ENCODE results near the gene NCBP3.
A peak's percentile ranks its signal among the peaks of the same experiment; 100 is the strongest.

The NCBP3 gene

DNA sequence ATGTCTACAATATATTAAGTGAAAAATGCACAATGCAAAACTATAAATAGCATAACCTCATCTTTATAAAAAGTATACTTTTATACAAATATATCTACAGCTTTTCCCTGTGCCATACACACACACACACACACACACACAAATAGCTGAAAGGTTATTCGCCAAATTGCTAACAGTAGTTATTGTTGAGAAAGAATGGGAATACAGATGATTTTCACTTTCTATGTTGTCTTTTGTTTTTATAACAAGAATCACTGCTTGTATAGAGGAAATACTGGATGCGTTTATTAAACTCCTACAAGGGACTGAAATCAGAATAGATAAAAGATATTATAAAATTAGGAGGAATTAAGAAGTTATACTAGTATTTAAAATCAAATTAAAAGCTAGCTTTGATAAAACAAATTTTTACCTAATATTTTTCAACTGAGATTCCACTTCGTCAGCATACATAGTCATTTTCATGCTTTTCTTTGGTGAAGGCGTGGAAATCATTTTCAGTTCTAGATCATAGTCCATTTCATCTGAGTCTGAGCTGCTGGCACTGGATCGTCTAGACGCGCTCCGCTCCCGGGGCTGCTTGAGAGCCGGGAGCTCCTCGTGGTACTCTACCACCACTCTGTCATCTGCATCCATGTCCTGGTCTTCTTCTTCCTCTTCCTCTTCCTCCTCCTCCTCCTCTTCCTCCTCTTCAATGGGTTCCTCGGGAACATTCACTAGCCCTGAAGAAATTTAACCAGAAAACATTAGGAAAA is 28.0 kb downstream of the NCBP3 start:
- no peak overlapping the region for H3K27ac Mint-ChIP-seq
- no peaks in the 10 kb centered on the region for H3K9me3 Mint-ChIP-seq
- TF ChIP-seq, protein P1, sequence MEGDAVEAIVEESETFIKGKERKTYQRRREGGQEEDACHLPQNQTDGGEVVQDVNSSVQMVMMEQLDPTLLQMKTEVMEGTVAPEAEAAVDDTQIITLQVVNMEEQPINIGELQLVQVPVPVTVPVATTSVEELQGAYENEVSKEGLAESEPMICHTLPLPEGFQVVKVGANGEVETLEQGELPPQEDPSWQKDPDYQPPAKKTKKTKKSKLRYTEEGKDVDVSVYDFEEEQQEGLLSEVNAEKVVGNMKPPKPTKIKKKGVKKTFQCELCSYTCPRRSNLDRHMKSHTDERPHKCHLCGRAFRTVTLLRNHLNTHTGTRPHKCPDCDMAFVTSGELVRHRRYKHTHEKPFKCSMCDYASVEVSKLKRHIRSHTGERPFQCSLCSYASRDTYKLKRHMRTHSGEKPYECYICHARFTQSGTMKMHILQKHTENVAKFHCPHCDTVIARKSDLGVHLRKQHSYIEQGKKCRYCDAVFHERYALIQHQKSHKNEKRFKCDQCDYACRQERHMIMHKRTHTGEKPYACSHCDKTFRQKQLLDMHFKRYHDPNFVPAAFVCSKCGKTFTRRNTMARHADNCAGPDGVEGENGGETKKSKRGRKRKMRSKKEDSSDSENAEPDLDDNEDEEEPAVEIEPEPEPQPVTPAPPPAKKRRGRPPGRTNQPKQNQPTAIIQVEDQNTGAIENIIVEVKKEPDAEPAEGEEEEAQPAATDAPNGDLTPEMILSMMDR (IDR thresholded peaks at IDR 0.05; ENCODE audit: unreplicated experiment in 3 of 3), result no peak
- no peaks in the 10 kb centered on the region for H3K27me3 Mint-ChIP-seq (ENCODE audit: low read depth)
- peaks cover 77% of the 10 kb centered on the region for H3K36me3 Mint-ChIP-seq (ENCODE audit: low read depth)
- H3K4me1 Mint-ChIP-seq, result peaks cover 7% of the 10 kb centered on the region
- H3K4me3 Mint-ChIP-seq, result no peak overlapping the region

GRCh38 chr17:3815925-3816324 is 30.1 kb downstream of the NCBP3 start:
- TF ChIP-seq, protein P1 (IDR thresholded peaks at IDR 0.05; ENCODE audit: unreplicated experiment in 3 of 3), result no peak
- peaks cover 76% of the 10 kb centered on the region for H3K36me3 Mint-ChIP-seq (ENCODE audit: low read depth)
- H3K27ac Mint-ChIP-seq, result no peak overlapping the region
- H3K9me3 Mint-ChIP-seq, result no peaks in the 10 kb centered on the region
- peaks cover 7% of the 10 kb centered on the region for H3K4me1 Mint-ChIP-seq
- H3K4me3 Mint-ChIP-seq, result no peak overlapping the region
- no peaks in the 10 kb centered on the region for H3K27me3 Mint-ChIP-seq (ENCODE audit: low read depth)

DNA sequence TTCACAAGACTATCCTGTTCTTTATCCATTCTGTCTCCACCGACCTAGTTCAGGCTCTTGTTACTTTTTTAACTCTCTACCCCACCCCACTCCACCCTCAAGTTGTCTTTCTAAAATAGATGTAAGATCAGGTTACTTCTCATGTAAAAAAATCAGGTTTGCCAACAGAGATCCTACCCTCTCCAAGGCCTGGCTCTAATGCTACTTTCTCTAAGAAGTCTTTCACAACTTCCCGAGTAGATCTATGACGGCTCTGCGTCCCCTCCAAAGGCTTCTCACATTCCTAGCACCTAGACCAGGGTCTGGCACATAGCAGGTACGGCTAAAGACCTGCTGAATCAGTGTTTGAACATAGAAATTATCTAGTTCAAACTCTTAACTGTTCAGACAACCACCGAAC is 30.9 kb downstream of the NCBP3 start:
- Mint-ChIP-seq H3K9me3 (no peaks in the 10 kb centered on the region), H3K4me1 (peaks cover 7% of the 10 kb centered on the region), H3K36me3 (ENCODE audit: low read depth) (peaks cover 74% of the 10 kb centered on the region), H3K27me3 (ENCODE audit: low read depth) (no peaks in the 10 kb centered on the region), H3K4me3 (peak overlapping the region in 1 of 3 experiments; percentile 26), H3K27ac (peak overlapping the region in 2 of 3 experiments; percentile 56 to 84)
- TF ChIP-seq, protein P1 (IDR thresholded peaks at IDR 0.05; ENCODE audit: unreplicated experiment in 3 of 3), result no peak

DNA sequence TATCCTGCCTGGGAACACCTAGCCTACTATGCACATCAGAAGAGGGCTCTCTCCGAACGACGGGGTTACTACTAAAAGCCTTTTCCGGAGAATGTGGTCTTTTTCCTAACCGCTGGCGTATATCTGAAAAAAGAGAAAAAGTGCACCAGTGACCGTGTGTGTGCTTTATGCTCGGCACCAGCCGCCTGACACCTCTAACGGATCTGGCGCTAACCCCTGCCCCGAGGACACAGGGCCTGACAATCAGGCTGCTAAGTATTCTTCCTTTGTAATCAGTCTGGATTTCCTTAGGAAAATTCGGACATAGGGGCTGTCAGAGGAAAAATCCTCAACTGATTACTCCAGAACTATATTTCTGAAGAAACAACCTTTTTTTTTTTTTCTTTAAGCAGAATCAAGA is 31.7 kb downstream of the NCBP3 start:
- no peaks in the 10 kb centered on the region for H3K27me3 Mint-ChIP-seq (ENCODE audit: low read depth)
- H3K36me3 Mint-ChIP-seq (ENCODE audit: low read depth), result peaks cover 75% of the 10 kb centered on the region
- peaks cover 7% of the 10 kb centered on the region for H3K4me1 Mint-ChIP-seq
- no peak overlapping the region for H3K27ac Mint-ChIP-seq
- TF ChIP-seq, protein P1 (IDR thresholded peaks at IDR 0.05; ENCODE audit: unreplicated experiment in 3 of 3), result no peak
- H3K4me3 Mint-ChIP-seq, result no peak overlapping the region
- no peaks in the 10 kb centered on the region for H3K9me3 Mint-ChIP-seq

DNA sequence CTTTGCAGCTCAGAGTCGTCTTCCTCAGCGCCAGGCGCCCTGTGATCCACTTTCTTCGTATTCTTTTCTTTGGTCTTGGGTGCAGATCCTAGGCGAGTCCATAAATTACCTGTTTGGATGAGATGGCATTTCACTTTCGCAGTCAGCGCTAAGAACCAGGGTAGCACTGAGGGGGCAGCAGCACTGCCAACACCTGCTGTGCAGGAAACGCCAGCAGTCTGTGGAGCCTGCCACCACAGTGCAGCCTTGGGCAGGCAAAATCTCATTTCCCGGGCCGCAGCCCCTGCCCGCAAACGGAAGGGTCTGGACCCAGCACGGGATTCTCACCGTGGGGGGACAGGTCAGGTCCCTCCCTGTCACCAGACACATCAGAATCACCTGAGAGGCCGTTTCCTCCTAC is 32.9 kb downstream of the NCBP3 start:
- TF ChIP-seq, protein P1 (IDR thresholded peaks at IDR 0.05; ENCODE audit: unreplicated experiment in 3 of 3), result no peak
- Mint-ChIP-seq H3K27ac (no peak overlapping the region), H3K9me3 (no peaks in the 10 kb centered on the region), H3K36me3 (ENCODE audit: low read depth) (peaks cover 71% of the 10 kb centered on the region), H3K27me3 (ENCODE audit: low read depth) (no peaks in the 10 kb centered on the region), H3K4me3 (no peak overlapping the region), H3K4me1 (peaks cover 7% of the 10 kb centered on the region)

DNA sequence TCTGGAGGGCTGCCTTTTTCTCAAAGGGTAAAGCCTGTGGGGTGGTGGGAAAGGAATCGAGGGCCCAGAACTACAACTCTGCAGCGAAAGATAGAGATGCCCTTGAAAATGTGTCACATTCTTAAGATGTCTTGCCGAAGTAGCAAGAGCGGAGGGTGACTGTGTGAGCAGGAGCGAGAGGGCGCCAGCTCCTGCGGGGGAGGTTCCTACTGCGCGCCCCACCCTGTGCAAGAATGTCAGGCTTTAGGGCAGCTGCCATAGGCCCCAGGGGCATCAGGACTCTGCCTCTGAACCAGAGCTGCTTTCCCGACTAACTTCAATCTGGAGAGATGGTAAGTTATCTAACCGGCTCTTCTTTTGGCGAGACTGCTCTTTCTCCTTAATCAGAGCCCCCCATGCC is 33.3 kb downstream of the NCBP3 start:
- H3K4me1 Mint-ChIP-seq, result peaks cover 7% of the 10 kb centered on the region
- no peaks in the 10 kb centered on the region for H3K27me3 Mint-ChIP-seq (ENCODE audit: low read depth)
- H3K4me3 Mint-ChIP-seq, result no peak overlapping the region
- H3K27ac Mint-ChIP-seq, result no peak overlapping the region
- H3K9me3 Mint-ChIP-seq, result no peaks in the 10 kb centered on the region
- TF ChIP-seq, protein P1 (IDR thresholded peaks at IDR 0.05; ENCODE audit: unreplicated experiment in 3 of 3), result no peak
- peaks cover 70% of the 10 kb centered on the region for H3K36me3 Mint-ChIP-seq (ENCODE audit: low read depth)
